Vagina (tissue), 2 donors: Measurements from ENCODE around the gene CFDP1.

Experiments
- POLR2A ChIP-seq, 2 donors: fragments of 450-650 bp; IDR thresholded peaks; one replicate each; pipeline ENCODE4 v1.6.1; 2017; ENCODE audit warnings: antibody characterized with exemption in 2 of 2, mild to moderate bottlenecking in 2 of 2, moderate library complexity in 2 of 2
- TF ChIP-seq, protein P1 (sequence below), 3 experiments: fragments of 450-650 bp in 2 of 3; fragments of 200-600 bp in 1 of 3; sonication (generic) in 1 of 3; IDR thresholded peaks; one replicate each; pipeline ENCODE4 v1.5.1; 2017 to 2019; ENCODE audit warnings: antibody characterized with exemption in 3 of 3, mild to moderate bottlenecking in 2 of 3, moderate library complexity in 2 of 3

DNA sequence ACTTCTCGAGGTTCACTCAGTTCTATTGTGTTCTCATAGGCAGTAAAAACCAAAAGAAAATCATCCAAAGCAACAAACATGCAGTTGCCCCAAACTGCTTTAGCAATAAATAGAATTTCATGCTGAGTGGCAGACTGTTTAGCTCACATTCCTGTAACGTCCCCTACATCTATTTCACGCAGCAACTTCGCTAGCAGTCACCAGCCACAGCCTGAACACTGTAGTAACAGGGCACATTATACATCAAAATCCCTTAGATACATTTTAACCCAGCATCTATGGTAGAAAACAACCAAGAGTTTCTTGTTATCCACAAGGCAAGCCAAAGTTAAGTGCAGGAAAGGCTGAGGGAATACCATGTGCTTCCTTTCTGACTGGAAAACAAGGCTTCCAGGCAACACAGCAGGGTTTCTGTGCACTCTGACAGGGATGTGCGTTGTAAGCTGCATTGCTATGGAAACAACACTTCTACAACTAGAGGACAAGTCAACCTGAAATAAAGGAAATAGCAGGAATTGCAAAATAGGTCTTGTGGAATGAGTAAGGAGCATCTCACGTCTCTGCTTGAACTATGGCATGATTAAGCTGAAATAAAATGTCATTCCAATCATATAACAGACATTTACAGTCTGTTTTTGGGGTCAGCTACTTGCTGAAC, 55.4 kb downstream of the CFDP1 start:
- TF ChIP-seq, protein P1, sequence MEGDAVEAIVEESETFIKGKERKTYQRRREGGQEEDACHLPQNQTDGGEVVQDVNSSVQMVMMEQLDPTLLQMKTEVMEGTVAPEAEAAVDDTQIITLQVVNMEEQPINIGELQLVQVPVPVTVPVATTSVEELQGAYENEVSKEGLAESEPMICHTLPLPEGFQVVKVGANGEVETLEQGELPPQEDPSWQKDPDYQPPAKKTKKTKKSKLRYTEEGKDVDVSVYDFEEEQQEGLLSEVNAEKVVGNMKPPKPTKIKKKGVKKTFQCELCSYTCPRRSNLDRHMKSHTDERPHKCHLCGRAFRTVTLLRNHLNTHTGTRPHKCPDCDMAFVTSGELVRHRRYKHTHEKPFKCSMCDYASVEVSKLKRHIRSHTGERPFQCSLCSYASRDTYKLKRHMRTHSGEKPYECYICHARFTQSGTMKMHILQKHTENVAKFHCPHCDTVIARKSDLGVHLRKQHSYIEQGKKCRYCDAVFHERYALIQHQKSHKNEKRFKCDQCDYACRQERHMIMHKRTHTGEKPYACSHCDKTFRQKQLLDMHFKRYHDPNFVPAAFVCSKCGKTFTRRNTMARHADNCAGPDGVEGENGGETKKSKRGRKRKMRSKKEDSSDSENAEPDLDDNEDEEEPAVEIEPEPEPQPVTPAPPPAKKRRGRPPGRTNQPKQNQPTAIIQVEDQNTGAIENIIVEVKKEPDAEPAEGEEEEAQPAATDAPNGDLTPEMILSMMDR (IDR thresholded peaks at IDR 0.05) = no peak
- no peak for TF ChIP-seq POLR2A (IDR thresholded peaks at IDR 0.05)
